Daoy (cell line): ENCODE results near the gene TMEM51. TPM values are rescaled to one million over a fixed set of nuclear protein-coding genes. Genes with fewer than 3 reads are reported as not detected.

Experiments
- DNase-seq: peaks from one replicate; pipeline ENCODE4 v3.0.0-alpha.2; 2015; ENCODE audit warnings: low read depth
- total RNA-seq: library from RNA; depleted of rRNA; stranded (reverse); fragments of >200 nt; shearing (Covaris generic); gene quantifications from 2 replicates; pipeline ENCODE4 v1.2.3, GENCODE V29; 2014; rRNA removed

The TMEM51 gene
- total RNA-seq = 18.4 and 21.2 TPM in 2 replicates

DNA sequence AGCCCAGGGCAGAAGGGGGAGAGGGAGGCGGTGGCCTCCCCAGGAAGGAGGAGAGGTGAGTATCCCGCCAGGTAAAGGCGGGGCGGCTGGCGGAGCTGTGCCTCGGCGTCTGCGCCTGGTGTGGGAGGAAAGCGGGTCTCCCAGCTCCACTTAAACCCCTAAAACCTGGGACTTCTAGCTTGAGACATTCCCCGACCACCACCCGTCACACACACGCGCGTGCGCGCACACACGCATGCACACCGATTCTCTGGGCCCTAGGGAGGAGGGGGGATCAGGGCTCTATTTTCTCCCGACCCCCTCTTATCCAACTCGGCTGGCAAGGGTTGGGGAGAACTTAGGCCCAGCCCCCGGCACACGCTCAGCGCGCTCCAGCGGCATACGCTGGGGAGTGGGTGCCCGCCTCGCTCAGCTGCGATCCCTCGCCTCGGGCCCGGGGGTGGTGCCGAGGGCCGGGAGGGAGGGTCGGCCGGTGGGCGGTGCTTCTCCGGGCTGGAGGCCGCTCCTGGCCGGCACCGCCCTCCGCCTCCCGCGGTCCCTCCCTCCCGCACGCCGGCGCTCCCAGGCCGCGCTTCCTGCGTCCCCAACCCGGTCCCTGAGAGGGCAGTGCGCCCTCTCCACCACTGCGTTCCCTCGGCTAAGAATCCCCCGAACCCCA is at the start of gene TMEM51:
Gene TMEM51 (plus strand): TSS at position 564 of the 658 bp plus-strand sequence. CDS start 61,341 bp downstream, outside the sequence.
- peak; percentile 92 for DNase-seq

DNA sequence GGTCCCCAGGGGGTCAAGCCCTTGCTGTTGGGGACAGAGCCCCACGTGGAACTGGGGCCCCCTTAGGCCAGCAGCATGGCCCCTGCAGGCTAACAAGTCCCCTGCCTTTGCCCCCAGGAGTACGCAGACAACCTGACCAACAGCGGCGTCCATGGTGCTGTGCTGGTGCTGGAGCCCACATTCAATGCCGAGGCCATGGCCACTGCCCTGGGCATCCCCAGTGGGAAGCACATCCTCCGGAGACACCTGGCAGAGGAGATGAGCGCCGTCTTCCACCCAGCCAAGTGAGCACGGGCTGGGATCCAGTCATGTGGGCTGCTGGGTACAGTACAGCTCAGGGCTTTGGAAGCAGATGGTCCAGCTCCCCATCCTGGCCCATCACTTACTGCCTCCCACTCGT is 49.6 kb upstream of the TMEM51 start:
- DNase-seq = no peak

- DNase-seq = no peak
Measured at GRCh38 chr1:15104768-15105167, 48.8 kb upstream of the TMEM51 start.

GRCh38 chr1:15106608-15107007 is 46.9 kb upstream of the TMEM51 start:
- no peak for DNase-seq

DNA sequence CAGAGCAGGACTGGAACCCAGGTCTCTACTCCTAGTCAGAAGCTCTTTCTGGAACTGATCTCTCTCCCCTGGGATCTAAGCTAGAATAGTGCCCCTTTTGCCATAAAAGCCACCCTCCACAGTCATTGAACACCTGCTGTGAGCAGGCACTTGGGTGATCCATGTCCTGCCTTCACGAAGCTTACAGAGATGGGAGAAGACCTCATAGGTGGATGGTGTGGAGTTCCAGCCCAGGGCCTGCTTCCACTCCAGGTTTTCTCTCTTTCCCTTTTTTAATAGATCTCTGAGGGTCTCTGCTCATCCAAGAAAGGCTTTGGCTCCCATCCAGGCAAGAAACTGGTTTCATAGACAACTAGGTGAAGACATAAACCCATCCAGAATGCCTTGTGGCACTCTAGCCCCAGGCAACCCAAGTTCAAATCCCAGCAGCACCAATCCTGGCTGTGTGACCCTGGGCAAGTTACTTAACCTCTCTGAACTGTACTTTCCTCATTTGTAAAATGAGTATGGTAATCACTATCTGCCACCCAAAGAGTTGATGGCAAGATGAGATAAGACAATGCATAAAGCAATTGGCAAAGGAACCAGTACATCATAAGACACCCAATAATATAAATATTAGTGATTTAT is 46.4 kb upstream of the TMEM51 start:
- no peak for DNase-seq

GRCh38 chr1:15107911-15108310 is 45.6 kb upstream of the TMEM51 start:
- no peak for DNase-seq

- DNase-seq = no peak
Measured at GRCh38 chr1:15110128-15110866, 43.2 kb upstream of the TMEM51 start.

DNA sequence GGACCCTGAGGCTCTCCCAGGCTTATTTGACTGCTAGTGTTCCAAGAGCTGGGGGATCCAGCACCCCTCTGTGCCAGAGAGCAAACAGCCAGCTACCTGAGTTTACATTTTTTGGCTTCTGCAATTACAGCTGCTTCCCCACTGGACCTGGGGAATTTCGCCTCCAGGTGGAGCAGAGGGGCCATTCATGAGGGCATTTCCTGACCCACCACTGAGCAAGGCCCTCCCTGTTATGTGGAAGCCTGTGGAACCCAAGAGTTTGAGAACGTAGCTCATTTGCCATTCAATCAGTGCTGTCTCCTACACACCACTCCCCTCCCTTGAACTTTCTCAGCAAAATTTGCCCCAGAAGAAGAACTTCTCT is 42.7 kb upstream of the TMEM51 start:
- no peak for DNase-seq

DNA sequence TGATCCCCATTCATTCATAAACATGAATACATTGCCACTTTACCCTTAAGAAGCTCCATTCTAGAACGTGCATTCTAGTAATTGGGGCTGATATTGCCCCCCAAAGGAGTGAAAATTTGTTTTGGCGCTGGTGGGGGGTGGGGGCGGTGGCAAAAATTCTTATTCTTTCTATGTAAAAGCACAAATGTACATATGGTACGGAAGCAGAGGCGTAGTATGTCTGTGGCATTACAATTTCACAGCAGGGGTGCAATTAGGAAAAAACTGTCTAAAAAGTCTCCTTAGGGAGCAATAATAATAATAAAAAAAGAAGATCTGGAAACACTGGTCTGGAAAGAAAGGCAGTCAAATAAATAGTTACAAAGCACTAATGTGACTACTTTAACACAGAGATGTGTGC is 40.4 kb upstream of the TMEM51 start:
- no peak for DNase-seq

- DNase-seq = no peak
Measured at GRCh38 chr1:15114884-15115283, 38.7 kb upstream of the TMEM51 start.

DNA sequence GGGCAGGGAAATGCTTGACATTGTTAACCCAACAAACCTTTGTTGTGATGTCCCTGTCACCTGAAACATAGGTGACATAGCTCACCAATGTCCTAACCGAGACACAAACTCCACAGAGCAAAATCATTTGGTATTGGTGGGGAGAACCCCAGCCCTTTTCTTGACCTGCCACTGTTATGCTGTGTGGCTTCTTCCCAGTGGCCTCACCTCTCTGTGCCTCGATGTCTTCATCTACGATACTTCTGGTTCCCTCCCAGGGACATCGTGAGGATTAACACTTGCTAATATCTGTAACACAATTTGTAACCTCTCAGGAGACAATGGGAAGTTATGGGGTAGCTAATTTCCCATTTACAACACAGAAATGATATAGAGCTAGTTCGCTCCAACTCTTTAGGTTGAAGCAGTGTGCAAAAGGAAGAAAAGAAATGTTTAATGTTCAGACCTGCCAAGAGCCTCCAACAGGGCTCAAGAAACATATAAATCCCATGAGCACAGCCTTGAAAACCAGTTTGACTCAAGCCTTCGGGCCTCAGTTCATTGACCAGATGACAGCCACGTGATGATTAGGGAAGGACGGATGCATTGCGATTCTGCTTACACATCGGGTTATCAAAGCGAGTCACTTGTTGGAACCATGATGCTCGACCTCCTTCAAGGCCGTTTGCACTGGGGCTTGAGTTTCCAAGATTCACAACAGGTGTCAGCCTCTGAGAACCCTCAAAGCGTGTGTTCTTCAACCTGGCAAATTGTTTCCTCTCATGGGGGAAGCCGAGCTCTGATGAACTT is 37.8 kb upstream of the TMEM51 start:
- DNase-seq = no peak

- DNase-seq = no peak
Measured at GRCh38 chr1:15116966-15117365, 36.6 kb upstream of the TMEM51 start.

GRCh38 chr1:15117671-15118325 is 35.7 kb upstream of the TMEM51 start:
- no peak for DNase-seq

DNA sequence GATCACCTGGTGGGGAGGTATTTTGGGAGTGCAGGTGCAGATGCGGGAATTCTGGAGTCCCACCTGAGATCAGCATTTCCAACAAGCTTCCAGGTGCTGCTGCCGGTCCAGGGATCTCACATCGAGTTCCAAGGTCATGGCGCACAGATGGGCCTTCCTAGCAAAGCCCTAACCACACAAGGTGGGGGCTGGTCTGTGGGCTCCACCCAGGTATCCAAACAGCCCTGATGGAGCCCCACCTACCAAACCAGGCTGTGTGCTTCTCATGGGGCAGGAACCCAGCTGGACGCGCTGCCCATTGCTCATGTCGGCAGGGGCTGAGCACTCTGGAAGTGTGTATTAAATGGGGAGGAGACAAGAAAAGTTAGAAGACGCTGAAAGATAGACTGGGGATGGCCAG is 35.0 kb upstream of the TMEM51 start:
- no peak for DNase-seq

DNA sequence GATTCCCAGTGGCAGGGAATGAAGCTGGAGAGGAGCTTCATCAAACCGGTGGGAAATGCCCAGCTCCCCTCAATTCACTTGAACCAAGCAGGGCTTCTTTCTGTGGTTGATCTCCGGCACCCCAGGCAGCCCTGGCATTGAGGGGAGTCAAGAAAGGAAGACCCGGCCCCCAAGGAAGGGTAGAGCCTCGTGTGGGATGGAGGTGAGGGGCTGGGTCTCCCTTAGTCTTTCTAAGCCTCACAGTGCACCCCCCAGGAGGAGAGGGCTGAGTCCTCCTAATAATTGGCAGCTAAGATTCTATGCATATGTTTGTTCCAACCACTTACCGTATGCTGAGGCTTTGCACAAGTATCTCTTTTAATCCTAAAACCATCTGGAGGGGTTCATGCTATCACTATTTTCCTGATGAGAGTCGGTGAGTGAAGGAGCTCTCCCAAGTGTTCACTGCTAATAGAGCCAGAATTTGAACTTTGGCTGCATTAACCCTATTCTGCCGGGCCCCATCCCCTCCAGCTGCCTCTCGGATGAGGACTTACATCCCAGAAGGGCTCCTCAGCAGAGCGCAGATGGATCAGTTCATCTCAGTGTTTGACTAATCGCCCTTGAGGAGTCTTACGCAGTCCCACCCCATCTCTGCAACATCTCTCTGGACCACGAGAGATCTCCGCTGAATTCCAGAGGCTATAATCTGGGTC is 33.1 kb upstream of the TMEM51 start:
- no peak for DNase-seq

DNA sequence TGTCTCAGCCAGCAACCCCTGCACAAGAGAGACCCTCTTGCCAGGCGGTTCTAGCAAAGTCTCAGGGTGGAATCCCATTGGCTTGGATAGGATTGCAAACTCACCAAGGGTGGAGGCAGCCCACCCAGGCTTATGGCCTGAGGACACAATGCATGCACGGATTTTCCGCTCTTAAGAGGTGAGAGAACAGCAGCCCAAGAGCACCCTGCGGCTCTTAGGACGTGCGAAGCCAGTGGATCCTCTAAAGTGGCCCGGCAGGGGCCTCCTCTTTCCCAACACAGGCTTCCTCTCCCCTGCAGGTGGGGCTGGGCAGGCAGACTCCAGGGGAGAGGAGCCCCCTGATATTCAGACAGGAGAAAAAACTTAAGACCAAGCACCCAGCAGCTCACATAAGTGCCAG is 31.2 kb upstream of the TMEM51 start:
- no peak for DNase-seq

- no peak for DNase-seq
Measured at GRCh38 chr1:15123270-15123669, 30.3 kb upstream of the TMEM51 start.

DNA sequence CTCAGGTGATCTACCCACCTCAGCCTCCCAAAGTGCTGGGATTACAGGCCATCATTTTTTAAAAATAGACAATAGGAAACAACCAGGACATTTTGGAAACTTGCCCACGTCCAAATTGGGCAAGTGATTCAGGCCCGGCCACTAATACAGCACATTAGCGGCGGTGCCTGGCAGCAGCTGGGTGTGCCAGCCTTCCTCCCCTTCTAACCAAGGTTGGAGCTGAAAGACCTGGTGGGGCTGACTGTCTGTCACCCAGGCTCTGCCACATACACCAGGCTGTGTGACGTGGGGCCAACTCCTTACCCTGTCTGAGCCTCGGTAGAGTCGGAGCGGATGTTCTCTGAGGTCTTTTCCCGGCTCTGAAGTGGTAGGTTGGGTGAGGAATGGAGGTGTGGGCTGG is 29.6 kb upstream of the TMEM51 start:
- DNase-seq = no peak

- DNase-seq = no peak
Measured at GRCh38 chr1:15124362-15125100, 29.0 kb upstream of the TMEM51 start.

DNA sequence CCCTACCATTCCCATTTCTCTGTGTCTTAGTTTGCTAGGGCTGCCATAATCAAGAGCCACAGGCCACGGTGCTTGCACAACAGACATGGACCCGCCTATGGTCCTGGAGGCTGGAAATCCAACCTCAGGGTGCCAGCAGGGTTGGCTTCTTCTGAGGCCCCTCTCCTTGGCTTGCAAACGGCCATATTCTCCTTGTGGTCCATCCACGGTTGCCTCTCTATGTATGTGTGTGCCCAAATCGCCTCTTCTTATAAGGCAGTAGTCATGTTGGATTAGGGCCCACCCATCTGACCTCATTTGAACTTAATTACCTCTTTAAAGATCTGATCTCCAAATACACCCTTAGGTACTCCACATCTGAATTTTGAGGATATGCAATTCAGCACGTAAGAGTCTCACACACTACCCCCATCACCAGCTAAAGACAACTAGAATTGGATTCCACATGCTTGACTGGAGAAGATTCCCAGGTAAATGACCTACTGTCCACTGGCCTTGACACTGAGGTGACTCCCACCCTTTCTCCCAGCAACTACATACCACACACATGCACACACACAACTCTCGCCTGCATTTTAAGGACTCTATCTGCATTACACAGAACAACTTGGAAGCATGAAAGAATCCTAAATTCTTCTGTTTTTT is 28.3 kb upstream of the TMEM51 start:
- no peak for DNase-seq
